Measurements from ENCODE around the gene CLEC4M. TPM values are rescaled to one million over a fixed set of nuclear protein-coding genes. Genes with fewer than 3 reads are reported as not detected.

Gene CLEC4M
- polyA plus RNA-seq, 2 donors = 0.04 TPM; not detected in 1

DNA sequence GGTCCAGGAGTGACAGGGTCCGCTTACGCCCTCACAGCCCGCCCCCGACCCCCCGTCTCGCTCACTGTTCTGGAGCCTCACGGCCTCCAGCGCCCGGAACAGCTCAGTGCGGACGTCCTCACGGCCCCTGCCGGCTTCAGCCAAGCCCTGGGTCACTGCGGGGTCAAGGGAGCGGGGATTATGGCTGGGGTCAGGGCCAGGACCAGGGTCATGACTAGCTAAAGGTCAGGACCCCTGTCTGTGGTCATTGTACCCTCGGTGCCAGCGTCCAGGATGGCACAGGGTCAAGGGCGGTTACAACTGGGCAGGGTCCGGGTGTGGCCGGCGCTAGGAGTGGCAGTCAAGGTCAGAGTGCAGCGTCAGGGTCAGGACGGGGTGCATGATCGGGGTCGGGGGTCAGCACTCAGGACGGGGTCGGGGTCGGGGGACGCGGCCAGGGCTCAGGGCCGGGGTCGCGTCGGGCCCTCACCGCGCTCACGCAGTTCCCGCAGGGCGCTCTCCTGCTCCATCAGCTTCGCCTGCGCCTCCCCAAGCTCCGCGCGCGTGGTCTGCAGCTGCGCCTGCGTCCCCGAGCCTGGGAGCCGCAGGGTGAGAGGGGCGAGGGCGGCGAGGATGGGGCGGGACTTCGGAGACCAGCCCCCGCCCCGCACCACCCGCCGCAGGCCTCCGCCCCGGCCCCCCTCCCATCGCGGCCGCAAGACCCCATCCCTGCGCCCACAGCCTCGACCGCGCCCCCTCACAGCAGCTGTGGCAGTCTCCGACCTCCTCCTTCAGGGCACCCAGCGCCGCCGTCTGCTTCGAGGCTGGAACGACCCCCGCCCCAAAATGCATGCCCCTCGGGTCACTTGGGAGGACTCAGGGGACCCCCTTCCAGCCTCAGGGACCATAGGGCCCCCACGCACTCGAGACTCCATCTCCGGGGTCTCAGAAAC lies 32.5 kb upstream of the CLEC4M start:
- H3K4me3 ChIP-seq (ENCODE audit: low read depth in 1 of 2, low read length in 2 of 2) = no peak overlapping the region
- no peak overlapping the region for H3K27ac ChIP-seq (ENCODE audit: low read depth in 2 of 2, low read length in 1 of 2)
- no peaks in the 10 kb centered on the region for H3K9me3 ChIP-seq (ENCODE audit: control insufficient read depth in 2 of 2, insufficient read depth in 1 of 2, low read depth in 1 of 2, low read length in 1 of 2)
- H3K4me1 ChIP-seq (ENCODE audit: control insufficient read depth in 2 of 2, insufficient read depth in 2 of 2, low read length in 1 of 2) = peaks cover 0 to 5% of the 10 kb centered on the region in 2 donors
- H3K36me3 ChIP-seq (ENCODE audit: control insufficient read depth in 2 of 2, insufficient read depth in 2 of 2, low read length in 1 of 2) = no peaks in the 10 kb centered on the region
- H3K27me3 ChIP-seq (ENCODE audit: control insufficient read depth in 1 of 2, insufficient read depth in 2 of 2, low read length in 2 of 2) = peaks cover 0 to 10% of the 10 kb centered on the region in 2 donors
- WGBS, 2 donors = 4 to 7% methylated on average over 49 to 78 of the region's 78 CpGs

GRCh38 chr19:7731218-7731595 lies 31.8 kb upstream of the CLEC4M start:
- H3K4me1 ChIP-seq (ENCODE audit: control insufficient read depth in 2 of 2, insufficient read depth in 2 of 2, low read length in 1 of 2) = peaks cover 0 to 5% of the 10 kb centered on the region in 2 donors
- H3K36me3 ChIP-seq (ENCODE audit: control insufficient read depth in 2 of 2, insufficient read depth in 2 of 2, low read length in 1 of 2) = no peaks in the 10 kb centered on the region
- H3K4me3 ChIP-seq (ENCODE audit: low read depth in 1 of 2, low read length in 2 of 2) = no peak overlapping the region
- WGBS, 2 donors = 61 to 64% methylated on average over 39 of the region's 39 CpGs
- H3K27me3 ChIP-seq (ENCODE audit: control insufficient read depth in 1 of 2, insufficient read depth in 2 of 2, low read length in 2 of 2) = peaks cover 0 to 10% of the 10 kb centered on the region in 2 donors
- H3K9me3 ChIP-seq (ENCODE audit: control insufficient read depth in 2 of 2, insufficient read depth in 1 of 2, low read depth in 1 of 2, low read length in 1 of 2) = no peaks in the 10 kb centered on the region
- no peak overlapping the region for H3K27ac ChIP-seq (ENCODE audit: low read depth in 2 of 2, low read length in 1 of 2)

- H3K4me3 ChIP-seq (ENCODE audit: low read depth in 1 of 2, low read length in 2 of 2) = no peak overlapping the region
- H3K9me3 ChIP-seq (ENCODE audit: control insufficient read depth in 2 of 2, insufficient read depth in 1 of 2, low read depth in 1 of 2, low read length in 1 of 2) = no peaks in the 10 kb centered on the region
- H3K27ac ChIP-seq (ENCODE audit: low read depth in 2 of 2, low read length in 1 of 2) = no peak overlapping the region
- H3K27me3 ChIP-seq (ENCODE audit: control insufficient read depth in 1 of 2, insufficient read depth in 2 of 2, low read length in 2 of 2) = peaks cover 0 to 10% of the 10 kb centered on the region in 2 donors
- 71% methylated on average over 5 of the region's 5 CpGs for WGBS, 2 donors
- H3K4me1 ChIP-seq (ENCODE audit: control insufficient read depth in 2 of 2, insufficient read depth in 2 of 2, low read length in 1 of 2) = peaks cover 0 to 5% of the 10 kb centered on the region in 2 donors
- H3K36me3 ChIP-seq (ENCODE audit: control insufficient read depth in 2 of 2, insufficient read depth in 2 of 2, low read length in 1 of 2) = no peaks in the 10 kb centered on the region
Observed at GRCh38 chr19:7731615-7732014, 31.4 kb upstream of the CLEC4M start.

GRCh38 chr19:7732045-7732444 lies 31.0 kb upstream of the CLEC4M start, which contains the start of gene CLEC4G:
CLEC4G (minus strand) TSS chr19:7732110; CDS start chr19:7732102, 8 bp downstream.
- Histone ChIP-seq H3K27me3 (ENCODE audit: control insufficient read depth in 1 of 2, insufficient read depth in 2 of 2, low read length in 2 of 2) (peaks cover 0 to 10% of the 10 kb centered on the region in 2 donors), H3K4me3 (ENCODE audit: low read depth in 1 of 2, low read length in 2 of 2) (no peak within 1 kb of the TSS), H3K36me3 (ENCODE audit: control insufficient read depth in 2 of 2, insufficient read depth in 2 of 2, low read length in 1 of 2) (no peaks in the 10 kb centered on the region), H3K27ac (ENCODE audit: low read depth in 2 of 2, low read length in 1 of 2) (no peak within 1 kb of the TSS), H3K4me1 (ENCODE audit: control insufficient read depth in 2 of 2, insufficient read depth in 2 of 2, low read length in 1 of 2) (peaks cover 0 to 5% of the 10 kb centered on the region in 2 donors), H3K9me3 (ENCODE audit: control insufficient read depth in 2 of 2, insufficient read depth in 1 of 2, low read depth in 1 of 2, low read length in 1 of 2) (no peaks in the 10 kb centered on the region)
- WGBS, 2 donors = 53 to 62% methylated on average over 9 of the region's 9 CpGs

DNA sequence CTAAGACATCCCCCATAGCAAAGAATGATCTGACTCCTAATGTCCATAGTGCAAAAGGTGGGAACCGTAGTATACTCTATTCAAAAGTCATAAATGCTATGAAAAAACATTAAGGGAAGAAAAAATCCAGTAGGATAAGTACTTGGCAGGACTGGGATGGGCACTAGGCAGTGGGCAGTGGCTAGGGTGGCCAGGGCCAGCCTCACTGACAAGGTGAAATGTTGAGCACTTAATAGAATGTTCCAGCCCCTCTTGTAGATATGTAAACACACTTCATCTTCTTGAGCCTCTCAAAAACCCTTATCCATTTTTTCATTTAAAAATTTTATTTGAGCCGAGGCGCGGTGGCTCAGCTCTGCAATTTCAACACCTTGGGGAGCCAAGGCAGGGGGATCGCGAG lies 29.7 kb upstream of the CLEC4M start:
- no peaks in the 10 kb centered on the region for H3K36me3 ChIP-seq (ENCODE audit: control insufficient read depth in 2 of 2, insufficient read depth in 2 of 2, low read length in 1 of 2)
- peaks cover 0 to 5% of the 10 kb centered on the region in 2 donors for H3K4me1 ChIP-seq (ENCODE audit: control insufficient read depth in 2 of 2, insufficient read depth in 2 of 2, low read length in 1 of 2)
- 76 to 83% methylated on average over 6 of the region's 6 CpGs for WGBS, 2 donors
- no peak overlapping the region for H3K4me3 ChIP-seq (ENCODE audit: low read depth in 1 of 2, low read length in 2 of 2)
- no peak overlapping the region for H3K27ac ChIP-seq (ENCODE audit: low read depth in 2 of 2, low read length in 1 of 2)
- H3K27me3 ChIP-seq (ENCODE audit: control insufficient read depth in 1 of 2, insufficient read depth in 2 of 2, low read length in 2 of 2) = peaks cover 0 to 10% of the 10 kb centered on the region in 2 donors
- H3K9me3 ChIP-seq (ENCODE audit: control insufficient read depth in 2 of 2, insufficient read depth in 1 of 2, low read depth in 1 of 2, low read length in 1 of 2) = no peaks in the 10 kb centered on the region

DNA sequence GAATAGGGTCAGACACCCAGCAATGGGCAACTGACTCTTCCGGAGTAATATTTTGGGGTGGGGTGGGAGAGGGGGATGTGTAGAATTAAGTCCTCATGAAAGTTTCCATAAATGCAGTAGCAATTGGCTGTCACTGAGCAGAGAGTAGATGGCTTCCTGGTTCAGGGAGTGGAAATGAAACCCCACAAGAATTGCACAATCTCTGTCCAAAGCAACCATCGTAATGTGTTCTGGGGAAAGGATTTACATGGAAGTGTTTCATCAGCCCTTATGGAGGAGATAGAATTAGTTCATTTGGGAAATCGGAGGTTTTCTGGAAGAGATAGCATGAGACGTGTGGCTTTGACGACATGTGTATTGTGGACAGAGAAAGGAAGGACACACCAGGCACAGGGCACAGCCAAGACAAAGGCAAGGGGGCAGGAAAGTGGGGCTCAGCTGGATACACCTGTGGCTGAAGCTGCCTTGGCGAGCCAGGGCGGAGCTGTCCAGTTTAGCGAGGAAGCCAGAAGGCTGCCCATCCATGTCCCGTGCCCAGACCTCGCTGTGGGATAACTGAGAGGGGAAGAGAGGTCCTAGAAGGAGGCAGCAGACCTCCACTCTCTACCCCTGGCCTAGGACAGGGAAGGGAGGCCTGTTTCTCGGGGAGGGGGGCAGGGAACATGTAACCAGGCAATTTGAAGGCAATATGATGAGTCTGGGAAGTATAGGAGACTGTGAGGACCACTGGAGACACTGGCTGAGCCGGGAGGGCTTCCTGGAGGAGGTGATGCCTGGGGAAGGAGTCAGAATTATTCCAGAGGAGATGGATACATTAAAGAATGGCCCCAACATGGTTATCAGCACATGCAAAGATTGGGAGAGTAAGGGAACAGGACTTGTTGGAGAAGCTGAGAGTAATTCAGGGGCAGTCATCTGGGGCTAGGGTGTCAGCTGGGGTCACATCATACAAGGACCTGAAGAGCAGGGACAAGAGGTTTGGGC lies 28.5 kb upstream of the CLEC4M start:
- no peaks in the 10 kb centered on the region for H3K9me3 ChIP-seq (ENCODE audit: control insufficient read depth in 2 of 2, insufficient read depth in 1 of 2, low read depth in 1 of 2, low read length in 1 of 2)
- no peaks in the 10 kb centered on the region for H3K36me3 ChIP-seq (ENCODE audit: control insufficient read depth in 2 of 2, insufficient read depth in 2 of 2, low read length in 1 of 2)
- no peak overlapping the region for H3K4me3 ChIP-seq (ENCODE audit: low read depth in 1 of 2, low read length in 2 of 2)
- H3K27ac ChIP-seq (ENCODE audit: low read depth in 2 of 2, low read length in 1 of 2) = no peak overlapping the region
- peaks cover 0 to 5% of the 10 kb centered on the region in 2 donors for H3K4me1 ChIP-seq (ENCODE audit: control insufficient read depth in 2 of 2, insufficient read depth in 2 of 2, low read length in 1 of 2)
- 51 to 60% methylated on average over 12 of the region's 12 CpGs for whole genome bisulfite sequencing, 2 donors
- H3K27me3 ChIP-seq (ENCODE audit: control insufficient read depth in 1 of 2, insufficient read depth in 2 of 2, low read length in 2 of 2) = peaks cover 0 to 7% of the 10 kb centered on the region in 2 donors

- no peaks in the 10 kb centered on the region for H3K36me3 ChIP-seq (ENCODE audit: control insufficient read depth in 2 of 2, insufficient read depth in 2 of 2, low read length in 1 of 2)
- H3K9me3 ChIP-seq (ENCODE audit: control insufficient read depth in 2 of 2, insufficient read depth in 1 of 2, low read depth in 1 of 2, low read length in 1 of 2) = no peaks in the 10 kb centered on the region
- WGBS, 2 donors = 56 to 70% methylated on average over 1 of the region's 1 CpG
Observed at GRCh38 chr19:7736148-7736547, 26.9 kb upstream of the CLEC4M start.

GRCh38 chr19:7737215-7737614 lies 25.8 kb upstream of the CLEC4M start:
- Histone ChIP-seq H3K4me1 (ENCODE audit: control insufficient read depth in 2 of 2, insufficient read depth in 2 of 2, low read length in 1 of 2) (no peaks in the 10 kb centered on the region), H3K36me3 (ENCODE audit: control insufficient read depth in 2 of 2, insufficient read depth in 2 of 2, low read length in 1 of 2) (no peaks in the 10 kb centered on the region), H3K4me3 (ENCODE audit: low read depth in 1 of 2, low read length in 2 of 2) (no peak overlapping the region), H3K27me3 (ENCODE audit: control insufficient read depth in 1 of 2, insufficient read depth in 2 of 2, low read length in 2 of 2) (no peaks in the 10 kb centered on the region), H3K9me3 (ENCODE audit: control insufficient read depth in 2 of 2, insufficient read depth in 1 of 2, low read depth in 1 of 2, low read length in 1 of 2) (no peaks in the 10 kb centered on the region), H3K27ac (ENCODE audit: low read depth in 2 of 2, low read length in 1 of 2) (no peak overlapping the region)
- WGBS, 2 donors = 82 to 86% methylated on average over 11 of the region's 11 CpGs

More at GRCh38 chr19:7736148-7736547, 26.9 kb upstream of the CLEC4M start:
- no peaks in the 10 kb centered on the region for H3K4me1 ChIP-seq (ENCODE audit: control insufficient read depth in 2 of 2, insufficient read depth in 2 of 2, low read length in 1 of 2)
- H3K4me3 ChIP-seq (ENCODE audit: low read depth in 1 of 2, low read length in 2 of 2) = no peak overlapping the region
- H3K27me3 ChIP-seq (ENCODE audit: control insufficient read depth in 1 of 2, insufficient read depth in 2 of 2, low read length in 2 of 2) = no peaks in the 10 kb centered on the region
- no peak overlapping the region for H3K27ac ChIP-seq (ENCODE audit: low read depth in 2 of 2, low read length in 1 of 2)

GRCh38 chr19:7738023-7738422 lies 25.0 kb upstream of the CLEC4M start:
- H3K27me3 ChIP-seq (ENCODE audit: control insufficient read depth in 1 of 2, insufficient read depth in 2 of 2, low read length in 2 of 2) = no peaks in the 10 kb centered on the region
- no peaks in the 10 kb centered on the region for H3K9me3 ChIP-seq (ENCODE audit: control insufficient read depth in 2 of 2, insufficient read depth in 1 of 2, low read depth in 1 of 2, low read length in 1 of 2)
- H3K4me1 ChIP-seq (ENCODE audit: control insufficient read depth in 2 of 2, insufficient read depth in 2 of 2, low read length in 1 of 2) = no peaks in the 10 kb centered on the region
- 65 to 71% methylated on average over 7 of the region's 7 CpGs for WGBS, 2 donors
- H3K27ac ChIP-seq (ENCODE audit: low read depth in 2 of 2, low read length in 1 of 2) = no peak overlapping the region
- H3K36me3 ChIP-seq (ENCODE audit: control insufficient read depth in 2 of 2, insufficient read depth in 2 of 2, low read length in 1 of 2) = no peaks in the 10 kb centered on the region
- no peak overlapping the region for H3K4me3 ChIP-seq (ENCODE audit: low read depth in 1 of 2, low read length in 2 of 2)
